Fibroblast of the aortic adventitia (primary cell): ENCODE measurements around the gene LRAT. TPM values are rescaled to one million over a fixed set of nuclear protein-coding genes. Genes with fewer than 3 reads are reported as not detected.
"Not testable (repeated sequence)": the region's sequence is repeated elsewhere in the genome, so short reads cannot be mapped to it uniquely, and the experiment has no call there.

Source experiments
- DNase-seq: peaks from one replicate; pipeline ENCODE4 v3.0.0-alpha.2; 2010; ENCODE audit warnings: low read depth
- H3K4me3 ChIP-seq: 2 replicates; pipeline ENCODE4 v1.5.1; 2011; ENCODE audit warnings: low read depth, mild to moderate bottlenecking, control low read depth, low read length, moderate library complexity
- CTCF ChIP-seq: IDR thresholded peaks from 2 replicates; pipeline ENCODE4 v1.5.1; 2011; ENCODE audit warnings: mild to moderate bottlenecking, low read length, control low read depth, inconsistent platforms; ENCODE audit not compliant: insufficient read depth
- total RNA-seq: library from RNA; depleted of rRNA; stranded (reverse); fragments of >200 nt; gene quantifications from 2 replicates; pipeline ENCODE4 v1.2.3, GENCODE V29; 2012; ENCODE audit warnings: low replicate concordance

The LRAT gene
- total RNA-seq, 1 donor = not detected

DNA sequence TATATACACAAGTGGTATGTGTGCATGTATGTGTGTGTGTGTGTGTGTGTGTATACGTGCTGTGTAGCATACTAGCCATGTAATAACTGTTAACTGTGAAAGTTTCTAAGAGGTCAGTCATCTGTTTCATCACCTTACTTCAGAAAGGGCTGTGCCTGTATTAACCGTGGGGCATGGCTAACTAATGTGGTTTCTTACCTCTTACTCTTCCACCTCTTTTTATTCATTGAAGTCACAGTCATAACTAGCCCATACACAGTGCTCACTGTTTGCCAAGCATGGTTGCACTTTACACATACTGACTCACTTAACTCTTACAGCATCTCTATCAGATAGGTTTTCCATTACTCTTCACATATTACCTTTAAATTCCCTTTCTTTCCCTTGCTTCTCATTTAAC is 23.7 kb upstream of the LRAT start:
- DNase-seq = no peak
- H3K4me3 ChIP-seq = no peak overlapping the region
- no peak for TF ChIP-seq CTCF

- H3K4me3 ChIP-seq = no peak overlapping the region
- DNase-seq = no peak
- TF ChIP-seq CTCF = no peak
Observed at GRCh38 chr4:154720618-154721267, 23.1 kb upstream of the LRAT start.

GRCh38 chr4:154722262-154722661 is 21.5 kb upstream of the LRAT start:
- DNase-seq = no peak
- no peak for TF ChIP-seq CTCF
- H3K4me3 ChIP-seq = no peak overlapping the region

- DNase-seq, H3K4me3 ChIP-seq: not testable (repeated sequence)
Observed at GRCh38 chr4:154723601-154724000, 20.2 kb upstream of the LRAT start.

GRCh38 chr4:154727540-154727939 is 16.3 kb upstream of the LRAT start:
- DNase-seq = no peak
- TF ChIP-seq CTCF = no peak
- no peak overlapping the region for H3K4me3 ChIP-seq

DNA sequence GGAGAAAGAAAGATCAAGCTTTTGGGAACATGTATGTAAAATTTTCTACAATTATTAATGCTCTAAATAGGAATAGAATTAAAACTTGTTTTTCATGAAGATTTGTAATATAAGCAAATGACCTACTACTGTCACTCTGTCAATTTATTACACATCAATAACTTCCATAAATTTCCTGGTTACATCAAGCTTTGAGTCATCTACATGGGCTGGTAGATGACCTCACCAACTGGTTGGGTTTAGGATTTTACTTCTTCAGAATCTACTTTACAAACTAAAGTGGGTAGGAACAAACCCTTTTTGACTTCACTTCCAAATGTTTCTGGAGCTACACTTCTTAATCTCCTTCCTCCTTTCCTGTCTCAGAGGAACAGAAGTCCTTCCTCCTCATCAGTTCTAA is 12.0 kb upstream of the LRAT start:
- H3K4me3 ChIP-seq = no peak overlapping the region
- no peak for DNase-seq
- TF ChIP-seq CTCF = no peak

DNA sequence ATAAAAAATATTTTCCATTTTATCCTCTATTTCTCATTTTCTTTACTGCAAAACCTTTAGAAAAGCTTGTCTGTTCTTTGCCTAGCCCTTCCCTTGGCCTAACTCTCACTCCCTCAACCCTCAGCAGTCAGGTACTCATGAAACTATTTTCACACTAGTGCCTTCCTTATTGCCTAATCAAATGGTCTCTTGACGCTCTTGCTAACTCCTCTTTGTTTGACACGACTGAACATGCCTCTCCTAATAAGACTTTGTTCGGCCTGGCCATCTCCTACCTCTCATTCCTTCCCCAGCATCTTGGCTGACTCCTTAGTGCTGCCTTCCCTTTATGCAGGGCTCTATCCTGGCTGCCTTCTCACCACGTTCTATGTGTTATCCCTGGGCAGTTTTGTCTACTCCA is 11.1 kb upstream of the LRAT start:
- TF ChIP-seq CTCF = no peak
- no peak for DNase-seq
- no peak overlapping the region for H3K4me3 ChIP-seq
